ENCODE results near the gene QARS1. TPM values are rescaled to one million over a fixed set of nuclear protein-coding genes. Genes with fewer than 3 reads are reported as not detected.
A peak's percentile ranks its signal among the peaks of the same experiment; 100 is the strongest.

Gene QARS1
- total RNA-seq, 6 experiments from 2014 or later, result 81.5 to 148 (median 93.5) TPM

DNA sequence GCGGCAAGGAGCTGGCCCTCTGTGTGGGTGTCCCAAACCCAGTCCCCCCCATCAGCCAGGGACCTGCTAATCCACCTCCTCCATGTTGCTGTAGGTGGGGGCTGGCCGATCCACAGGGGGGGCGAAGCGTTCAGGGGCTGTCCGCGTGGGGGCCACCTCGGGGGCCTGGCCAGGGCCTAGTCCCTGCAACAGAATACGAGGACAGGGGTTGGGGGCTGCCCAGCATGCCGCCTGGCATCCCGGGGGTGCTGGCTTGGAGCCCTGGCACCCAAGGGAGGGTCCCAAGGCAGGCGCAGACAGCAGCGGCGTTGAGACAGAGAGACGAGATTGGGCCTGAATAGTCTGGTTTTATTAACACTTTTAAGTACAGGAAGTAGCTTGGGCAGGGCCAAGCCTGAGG, 3.8 kb upstream of the QARS1 start:
- DNase-seq (no peak), ATAC-seq (no peak)
- TF ChIP-seq, protein P1, sequence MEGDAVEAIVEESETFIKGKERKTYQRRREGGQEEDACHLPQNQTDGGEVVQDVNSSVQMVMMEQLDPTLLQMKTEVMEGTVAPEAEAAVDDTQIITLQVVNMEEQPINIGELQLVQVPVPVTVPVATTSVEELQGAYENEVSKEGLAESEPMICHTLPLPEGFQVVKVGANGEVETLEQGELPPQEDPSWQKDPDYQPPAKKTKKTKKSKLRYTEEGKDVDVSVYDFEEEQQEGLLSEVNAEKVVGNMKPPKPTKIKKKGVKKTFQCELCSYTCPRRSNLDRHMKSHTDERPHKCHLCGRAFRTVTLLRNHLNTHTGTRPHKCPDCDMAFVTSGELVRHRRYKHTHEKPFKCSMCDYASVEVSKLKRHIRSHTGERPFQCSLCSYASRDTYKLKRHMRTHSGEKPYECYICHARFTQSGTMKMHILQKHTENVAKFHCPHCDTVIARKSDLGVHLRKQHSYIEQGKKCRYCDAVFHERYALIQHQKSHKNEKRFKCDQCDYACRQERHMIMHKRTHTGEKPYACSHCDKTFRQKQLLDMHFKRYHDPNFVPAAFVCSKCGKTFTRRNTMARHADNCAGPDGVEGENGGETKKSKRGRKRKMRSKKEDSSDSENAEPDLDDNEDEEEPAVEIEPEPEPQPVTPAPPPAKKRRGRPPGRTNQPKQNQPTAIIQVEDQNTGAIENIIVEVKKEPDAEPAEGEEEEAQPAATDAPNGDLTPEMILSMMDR (IDR thresholded peaks at IDR 0.05), result no peak
- no peak for TF ChIP-seq POLR2A (IDR thresholded peaks at IDR 0.05)
- Histone ChIP-seq H3K4me1 (peaks cover 0 to 14% (median 0%) of the 10 kb centered on the region in 4 donors), H3K4me3 (no peak overlapping the region), H3K27ac (no peak overlapping the region), H3K9me3 (no peaks in the 10 kb centered on the region), H3K36me3 (peaks cover 0 to 60% (median 27%) of the 10 kb centered on the region in 4 donors), H3K27me3 (no peaks in the 10 kb centered on the region)
- intact Hi-C loops (cut with DNase I), result no loop called here
- no CpG with 5 or more reads among the region's 14 CpGs for WGBS (ENCODE audit: insufficient coverage, low coverage, low lambda C conversion rate, missing lambda C conversion rate)

DNA sequence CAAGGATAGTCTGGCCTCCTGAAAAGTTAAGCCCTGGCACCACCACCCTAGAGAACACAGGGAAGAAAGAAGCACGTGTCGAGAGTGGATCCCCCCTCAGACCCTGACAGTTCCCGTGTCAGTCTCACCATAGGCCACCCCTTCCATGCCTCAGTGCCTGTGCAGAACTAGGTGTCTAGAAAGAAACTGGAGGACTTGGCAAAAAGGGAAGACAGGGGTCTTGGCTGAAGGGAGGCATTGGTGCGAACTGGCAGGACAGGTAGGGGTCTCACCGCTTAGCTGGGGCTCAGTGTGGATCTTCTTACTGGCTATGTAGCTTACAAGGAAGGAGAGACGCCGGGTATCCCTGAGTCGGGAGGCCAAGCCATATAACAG, 518 bp downstream of the QARS1 start:
- no peak for TF ChIP-seq POLR2A (IDR thresholded peaks at IDR 0.05)
- TF ChIP-seq, protein P1 (IDR thresholded peaks at IDR 0.05), result no peak
- ATAC-seq (no peak), DNase-seq (no peak)
- intact Hi-C loops (cut with DNase I), result no loop called here
- Histone ChIP-seq H3K9me3 (no peaks in the 10 kb centered on the region), H3K27me3 (no peaks in the 10 kb centered on the region), H3K4me3 (peak overlapping the region; percentile 90 to 96 (median 94)), H3K36me3 (peaks cover 0 to 49% (median 17%) of the 10 kb centered on the region in 4 donors), H3K4me1 (peaks cover 0 to 15% (median 0%) of the 10 kb centered on the region in 4 donors), H3K27ac (peak overlapping the region; percentile 37 to 68 (median 59))
- 2% methylated on average over 7 of the region's 8 CpGs for WGBS (ENCODE audit: insufficient coverage, low coverage, low lambda C conversion rate, missing lambda C conversion rate)

DNA sequence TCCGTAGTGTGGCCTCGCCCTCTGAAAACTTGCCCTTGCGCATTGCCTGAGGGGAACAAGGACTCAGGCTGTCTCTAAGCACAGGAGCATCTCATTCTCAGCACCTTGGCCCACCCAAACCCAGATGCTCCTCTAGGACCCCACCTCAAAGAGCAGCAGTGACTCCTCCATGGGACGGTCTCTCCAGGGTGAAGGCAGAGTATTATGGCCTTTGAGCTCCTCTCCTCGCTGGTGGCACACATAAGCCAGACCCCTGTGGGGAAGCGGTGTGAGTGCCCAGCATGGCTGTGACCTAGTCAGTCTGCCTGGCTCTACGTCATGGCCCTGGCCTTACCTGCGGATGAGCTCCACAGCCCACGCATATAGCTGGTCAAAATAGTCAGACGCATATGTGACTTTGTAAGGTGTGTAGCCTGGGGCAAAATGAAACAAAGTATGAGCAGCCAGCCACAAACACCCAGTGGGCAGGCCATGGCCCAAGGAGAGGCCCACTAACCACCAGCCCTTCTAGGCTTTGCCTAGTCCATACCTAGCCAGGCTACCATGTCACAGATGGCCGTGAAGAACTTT, 4.4 kb downstream of the QARS1 start:
- Histone ChIP-seq H3K9me3 (no peaks in the 10 kb centered on the region), H3K27me3 (no peaks in the 10 kb centered on the region), H3K4me1 (peaks cover 0 to 9% (median under 1%) of the 10 kb centered on the region in 4 donors), H3K4me3 (no peak overlapping the region), H3K36me3 (peaks cover 0 to 53% (median 21%) of the 10 kb centered on the region in 4 donors), H3K27ac (no peak overlapping the region)
- 100% methylated on average over 1 of the region's 11 CpGs for WGBS (ENCODE audit: insufficient coverage, low coverage, low lambda C conversion rate, missing lambda C conversion rate)
- peak in 1 of 3 donors; percentile 40 for DNase-seq
- no peak for ATAC-seq
- TF ChIP-seq POLR2A (IDR thresholded peaks at IDR 0.05), result no peak
- TF ChIP-seq, protein P1 (IDR thresholded peaks at IDR 0.05), result no peak
- intact Hi-C loops (cut with DNase I), result no loop called here

DNA sequence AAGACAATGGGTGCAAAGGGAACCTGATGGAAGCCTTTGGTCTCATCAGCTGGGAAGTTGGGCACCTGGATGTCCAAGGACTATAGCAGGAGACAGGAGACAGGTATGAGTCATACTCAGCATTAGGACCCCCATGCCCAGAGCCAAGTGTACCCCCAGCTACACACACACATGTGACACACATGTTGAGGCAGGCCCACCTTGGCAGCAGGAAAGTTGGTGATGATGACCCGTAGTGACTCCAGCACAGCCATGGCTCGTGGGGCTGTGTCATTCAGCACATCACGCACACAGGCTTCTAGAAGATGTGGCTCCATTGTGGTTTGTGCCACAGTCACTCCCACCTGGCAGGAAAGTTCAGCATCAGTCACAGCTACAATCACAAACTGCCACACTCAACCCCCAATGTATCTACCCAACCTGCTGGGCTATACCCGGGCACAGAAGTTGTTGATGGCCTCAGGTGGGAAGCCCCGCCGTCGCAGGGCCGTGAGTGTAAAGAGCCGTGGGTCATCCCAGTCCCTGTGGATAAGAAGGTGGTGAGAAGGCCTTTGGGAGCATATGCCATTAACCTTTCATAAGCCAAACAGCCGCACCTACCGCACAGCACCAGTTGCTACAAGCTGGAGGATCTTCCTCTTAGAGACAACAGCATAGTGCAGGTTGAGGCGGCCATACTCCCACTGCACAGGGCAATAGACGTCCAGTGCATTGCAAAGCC, 5.5 kb downstream of the QARS1 start:
- Histone ChIP-seq H3K4me3 (no peak overlapping the region), H3K27me3 (no peaks in the 10 kb centered on the region), H3K4me1 (peaks cover 0 to 14% (median 4%) of the 10 kb centered on the region in 4 donors), H3K9me3 (no peaks in the 10 kb centered on the region), H3K36me3 (peaks cover 0 to 53% (median 21%) of the 10 kb centered on the region in 4 donors), H3K27ac (no peak overlapping the region)
- no CpG with 5 or more reads among the region's 13 CpGs for WGBS (ENCODE audit: insufficient coverage, low coverage, low lambda C conversion rate, missing lambda C conversion rate)
- DNase-seq (peak in 1 of 3 donors; percentile 30), ATAC-seq (no peak)
- intact Hi-C loops (cut with DNase I), result no loop called here
- TF ChIP-seq POLR2A (IDR thresholded peaks at IDR 0.05), result no peak
- TF ChIP-seq, protein P1 (IDR thresholded peaks at IDR 0.05), result no peak
